NCI-H1930 (cell line): ENCODE results near the gene TRIM63.

Experiments used
- DNase-seq, 2 experiments: peaks; one replicate each; lab custom pipeline; 2025; lab: John Stamatoyannopoulos, UW

The TRIM63 gene

GRCh38 chr1:26034504-26035202 lies 32.8 kb downstream of the TRIM63 start:
- no peak for DNase-seq

DNA sequence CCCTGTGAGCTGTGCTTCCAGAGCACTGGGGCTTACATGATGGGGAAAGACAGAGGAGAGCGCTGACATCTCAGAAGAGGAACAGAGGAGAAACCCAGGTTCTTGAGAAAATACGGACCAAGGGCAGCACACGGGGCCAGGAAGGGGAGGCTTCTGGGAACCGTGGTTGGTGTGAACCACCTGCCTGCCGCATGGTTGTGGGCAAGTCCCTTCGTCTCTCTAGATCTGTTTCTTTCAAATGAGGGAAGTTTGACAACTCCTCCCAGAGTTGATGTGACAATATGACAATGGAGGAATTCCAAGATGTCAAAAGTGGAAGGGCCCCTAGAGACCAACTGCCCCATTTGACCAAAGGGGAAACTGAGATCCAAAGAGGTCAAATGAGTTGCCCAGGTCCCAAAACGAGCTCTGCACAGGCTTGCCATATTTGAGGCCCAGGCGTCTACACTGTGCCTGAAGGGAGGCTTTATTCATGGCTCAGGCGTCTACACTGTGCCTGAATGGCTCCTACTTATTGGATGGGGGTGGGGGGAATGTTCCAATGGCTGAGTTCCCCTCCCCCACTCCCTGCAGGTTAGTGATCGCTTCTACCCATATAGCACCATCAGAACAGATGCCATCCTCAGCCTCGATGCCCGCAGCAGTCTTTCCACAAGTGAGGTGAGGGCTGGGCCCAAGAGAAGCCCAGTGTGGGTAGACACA lies 34.6 kb downstream of the TRIM63 start:
- no peak for DNase-seq

DNA sequence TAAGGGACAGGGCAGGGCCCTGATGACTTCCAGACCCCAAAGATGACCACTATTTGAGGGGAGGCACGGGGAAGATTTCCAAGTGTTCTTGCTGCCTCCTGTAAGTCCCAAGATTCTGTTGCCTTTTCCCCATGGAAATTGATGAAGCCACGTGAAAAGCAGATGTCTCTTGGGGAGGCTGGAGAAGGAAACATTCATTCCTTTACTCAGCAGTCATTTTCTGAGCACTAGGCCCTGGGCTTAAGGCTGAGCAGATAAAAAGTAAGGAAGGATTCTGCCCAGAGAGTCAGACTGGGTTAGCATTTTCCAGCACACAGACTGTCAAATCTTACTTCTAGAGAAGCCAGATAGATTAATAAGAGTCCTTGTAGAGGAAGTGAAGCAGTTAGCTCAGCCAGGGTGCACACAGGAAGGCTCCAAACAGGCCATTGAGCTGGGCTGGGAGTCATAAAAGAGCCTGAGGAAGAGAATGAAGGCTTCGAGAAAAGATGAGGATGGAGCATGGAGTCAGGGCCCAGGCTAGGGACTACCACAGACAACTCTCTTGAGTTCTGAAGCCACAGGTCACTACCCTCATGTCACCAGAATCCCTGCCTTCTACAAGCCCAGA lies 35.7 kb downstream of the TRIM63 start:
- no peak for DNase-seq

GRCh38 chr1:26031196-26031595 lies 36.2 kb downstream of the TRIM63 start:
- DNase-seq = no peak

DNA sequence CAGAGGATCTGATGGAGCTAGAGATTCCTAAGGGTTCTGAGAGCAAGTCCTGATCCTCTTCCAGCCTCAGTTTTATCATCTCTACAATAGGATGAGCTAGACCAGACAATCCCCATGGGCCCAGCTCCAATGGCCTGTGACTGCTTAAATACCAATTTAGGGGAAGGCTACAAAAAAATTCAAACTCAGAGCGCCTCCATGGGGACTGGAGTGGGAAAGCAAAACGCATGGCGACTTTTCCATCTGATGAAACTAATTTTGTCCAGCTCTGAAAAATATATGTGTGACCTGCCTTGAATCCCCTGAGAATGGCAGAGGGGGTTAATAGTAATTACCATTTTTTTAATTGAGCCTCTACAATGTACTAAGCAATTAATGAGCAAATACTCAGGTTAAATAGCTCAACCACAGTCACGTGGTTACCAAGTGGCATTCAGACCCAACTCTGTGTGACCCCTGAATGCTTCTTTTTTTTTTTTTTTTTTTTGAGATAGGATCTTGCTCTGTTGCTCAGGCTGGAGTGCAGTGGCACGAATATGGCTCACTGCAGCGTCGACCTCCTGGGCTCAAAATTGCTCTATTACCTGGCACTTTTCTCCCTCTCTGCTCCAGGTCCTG lies 37.5 kb downstream of the TRIM63 start:
- DNase-seq = no peak

DNA sequence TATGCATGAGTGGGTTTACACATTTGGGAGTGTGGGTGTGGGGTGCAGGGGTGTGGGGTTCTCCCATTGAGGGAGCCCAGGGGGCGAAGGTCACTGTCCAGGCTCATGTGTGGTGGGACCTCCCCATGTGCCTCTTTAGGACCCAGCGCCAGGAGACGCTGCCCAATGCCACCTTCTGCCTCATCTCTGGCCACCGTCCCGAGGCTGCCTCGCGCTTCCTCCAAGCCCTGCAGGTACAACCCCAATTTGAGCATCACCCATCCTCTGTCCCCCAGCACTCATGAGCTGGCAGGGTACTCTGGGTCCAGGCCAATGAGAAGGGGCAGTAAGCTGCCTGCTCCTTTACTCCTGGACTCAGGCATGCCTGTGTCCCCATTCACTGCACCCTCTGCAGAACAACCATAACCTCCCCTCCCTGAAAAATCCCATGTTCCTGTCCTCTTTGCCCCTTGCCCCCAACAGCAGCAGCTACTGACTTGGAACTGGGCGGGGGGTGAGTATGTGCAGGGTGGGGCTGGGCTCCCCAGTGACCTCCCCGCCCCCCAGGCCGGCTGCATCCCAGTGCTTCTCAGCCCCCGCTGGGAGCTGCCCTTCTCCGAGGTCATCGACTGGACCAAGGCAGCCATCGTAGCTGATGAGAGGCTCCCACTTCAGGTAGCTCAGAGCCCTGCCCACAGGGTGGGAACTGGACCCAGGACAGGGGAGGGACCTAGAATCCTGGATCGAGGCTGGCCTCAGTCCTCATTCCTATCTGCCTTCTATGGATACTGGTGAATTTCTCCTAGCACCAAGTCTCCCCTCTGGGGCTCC lies 38.2 kb downstream of the TRIM63 start:
- DNase-seq = no peak

GRCh38 chr1:26028490-26028980 lies 38.9 kb downstream of the TRIM63 start:
- no peak for DNase-seq

DNA sequence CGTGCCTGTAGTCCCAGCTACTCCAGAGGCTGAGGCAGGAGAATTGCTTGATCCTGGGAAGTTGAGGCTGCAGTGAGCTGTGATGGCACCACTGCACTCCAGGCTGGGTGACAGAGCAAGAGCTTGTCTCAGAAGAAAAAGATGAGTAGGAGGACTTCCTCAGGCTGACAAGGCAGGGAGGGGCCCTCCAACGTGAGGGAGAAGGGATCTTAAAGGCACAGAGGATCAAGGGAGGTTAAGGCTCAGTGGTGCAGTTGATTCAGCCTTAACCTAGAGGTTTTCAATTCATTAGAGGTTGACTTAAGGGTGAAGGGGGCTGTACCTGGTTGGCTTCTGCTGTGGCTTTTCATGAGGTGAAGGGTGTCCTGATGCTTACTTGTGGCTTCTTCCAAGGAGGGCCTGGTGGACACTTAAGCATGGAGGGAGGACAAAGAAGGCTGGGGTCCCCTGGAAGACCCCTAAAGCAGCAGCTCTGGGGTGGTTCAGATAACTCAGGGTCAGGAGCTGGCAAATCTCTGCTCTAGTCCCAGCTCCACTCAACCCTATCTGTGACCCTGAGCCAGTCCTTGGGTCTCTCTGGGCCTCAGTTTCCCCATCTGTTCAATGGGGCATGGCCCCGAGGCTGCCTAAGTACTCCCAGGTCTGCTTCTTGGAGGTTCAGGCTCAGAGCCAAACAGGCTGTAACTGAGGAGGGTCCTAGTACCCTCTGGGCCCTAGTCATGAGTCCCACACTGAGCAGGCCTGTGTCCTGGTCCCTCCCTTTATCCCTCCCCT lies 39.5 kb downstream of the TRIM63 start:
- DNase-seq = no peak

- no peak for DNase-seq
Measured at GRCh38 chr1:26025517-26025916, 41.9 kb downstream of the TRIM63 start.

DNA sequence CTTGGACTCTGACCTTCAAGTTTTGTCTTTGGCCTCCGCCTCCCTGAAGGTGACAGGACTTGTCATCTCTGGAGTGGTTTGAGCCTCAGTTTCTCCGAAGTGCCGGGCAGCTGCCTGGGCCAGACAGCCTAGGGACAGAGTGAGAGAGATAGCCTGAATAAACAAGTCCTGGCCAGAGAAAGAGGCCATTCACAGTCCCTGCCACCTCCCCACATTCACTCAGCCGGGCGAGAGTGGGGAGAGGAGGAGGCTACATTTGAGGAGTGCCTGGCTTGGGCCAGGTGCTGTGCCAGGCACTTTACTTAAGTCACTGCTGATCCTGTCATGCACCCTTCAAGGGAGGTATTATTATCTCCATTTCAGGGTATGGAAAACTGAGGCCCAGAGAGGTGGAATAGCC lies 42.4 kb downstream of the TRIM63 start:
- DNase-seq = no peak

DNA sequence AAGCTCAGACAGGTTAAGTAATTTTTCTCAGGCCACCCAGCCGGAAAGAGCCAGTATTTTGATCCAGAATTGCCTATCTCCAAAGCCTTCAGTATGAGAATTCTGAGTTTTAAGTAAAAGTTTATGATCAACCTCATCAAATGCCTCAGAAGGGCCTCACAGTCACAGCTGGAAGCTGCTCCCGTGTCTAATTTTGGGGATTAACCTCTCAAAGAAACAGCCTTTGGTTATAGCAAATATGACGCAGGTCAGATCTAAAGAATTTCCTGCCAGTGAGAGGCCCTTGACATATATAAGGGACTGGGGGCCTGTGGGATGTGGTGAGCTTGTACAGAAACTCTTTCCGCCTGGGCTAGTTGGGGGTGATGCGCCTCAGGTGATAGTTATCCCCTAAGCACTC lies 43.6 kb downstream of the TRIM63 start:
- no peak for DNase-seq

DNA sequence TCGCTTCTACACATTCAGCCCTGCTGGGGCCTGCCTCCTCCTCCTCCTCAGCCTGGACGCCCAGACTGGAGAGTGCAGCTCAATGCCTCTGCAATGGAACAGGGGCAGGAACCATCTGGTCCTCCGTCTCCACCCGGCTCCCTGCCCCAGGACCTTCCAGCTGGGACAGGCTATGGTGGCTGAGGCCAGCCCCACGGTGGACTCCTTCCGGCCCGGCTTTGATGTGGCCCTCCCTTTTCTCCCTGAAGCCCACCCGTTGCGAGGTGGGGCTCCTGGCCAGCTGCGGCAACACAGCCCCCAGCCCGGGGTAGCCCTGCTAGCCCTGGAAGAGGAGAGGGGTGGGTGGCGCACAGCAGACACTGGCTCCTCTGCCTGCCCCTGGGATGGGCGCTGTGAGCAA lies 44.4 kb downstream of the TRIM63 start:
- no peak for DNase-seq

GRCh38 chr1:26022404-26022779 lies 45.0 kb downstream of the TRIM63 start:
- no peak for DNase-seq

DNA sequence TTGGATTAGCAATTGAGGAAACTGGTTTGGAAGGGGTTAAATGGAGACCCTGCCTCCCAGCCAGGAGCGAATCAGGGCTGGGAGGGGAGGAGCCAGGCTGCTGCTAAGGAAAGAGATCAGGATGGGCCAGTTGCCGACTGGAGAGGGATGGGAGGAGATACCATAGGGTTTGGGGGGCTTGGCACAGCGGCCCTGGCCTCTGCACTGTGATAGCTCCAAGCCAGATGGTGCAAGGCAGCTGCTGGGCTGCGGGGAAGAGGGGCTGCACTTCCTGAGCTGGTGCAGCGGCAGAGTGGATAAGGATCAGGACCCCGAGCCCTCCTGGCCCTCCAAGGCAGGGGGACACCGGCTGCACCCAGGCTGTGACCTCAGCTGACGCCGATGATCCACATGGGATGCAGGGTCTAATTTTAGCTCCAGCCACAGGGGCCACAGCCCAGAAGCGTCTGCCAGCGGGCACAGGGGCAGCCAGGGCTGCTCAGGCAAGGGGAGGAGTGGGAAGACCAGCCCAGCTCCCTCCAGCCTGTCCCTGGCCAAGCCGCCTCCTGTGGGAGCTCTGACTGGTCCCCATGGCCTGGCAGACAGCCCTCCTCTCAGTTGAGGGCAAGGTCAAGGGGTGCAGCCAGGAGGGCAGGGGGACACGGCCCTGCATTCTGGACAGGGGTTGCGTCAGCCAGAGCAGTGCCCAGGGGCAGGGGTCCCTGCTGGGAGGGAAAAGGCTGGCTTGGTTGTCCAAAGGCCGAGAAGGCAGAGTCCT lies 45.6 kb downstream of the TRIM63 start, which contains the start of gene EXTL1:
EXTL1 (plus strand) TSS at position 129 of the 757 bp plus-strand sequence. CDS start 872 bp downstream, outside the sequence.
- DNase-seq = no peak

GRCh38 chr1:26020941-26021646 lies 46.3 kb downstream of the TRIM63 start:
- no peak for DNase-seq

DNA sequence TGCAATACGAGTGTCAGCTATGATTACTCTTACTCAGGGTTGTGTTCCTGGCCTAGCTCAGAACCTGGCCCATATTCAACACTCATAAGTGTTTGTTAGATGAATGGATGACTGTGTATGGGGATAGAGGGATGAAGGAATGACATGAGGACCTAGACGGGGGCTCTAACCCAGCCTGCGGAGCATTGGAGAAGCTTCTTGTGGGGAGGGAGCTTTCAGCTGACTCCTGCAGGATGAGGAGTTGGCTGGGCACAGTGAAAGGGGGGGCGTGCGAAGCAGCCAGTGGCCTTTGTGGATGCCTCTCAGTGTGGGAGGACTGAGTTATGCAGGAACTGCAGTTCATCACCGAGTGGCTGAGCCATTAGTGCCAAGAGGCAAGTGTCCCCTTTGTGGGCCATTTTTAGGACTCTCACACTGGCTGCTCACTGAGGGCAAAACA lies 47.1 kb downstream of the TRIM63 start:
- DNase-seq = no peak

- DNase-seq = no peak
Measured at GRCh38 chr1:26019641-26020315, 47.7 kb downstream of the TRIM63 start.

- DNase-seq = no peak
Measured at GRCh38 chr1:26017606-26018005, 49.8 kb downstream of the TRIM63 start.
